Panc1 (cell line): ENCODE results near the gene LRRTM3. TPM values are rescaled to one million over a fixed set of nuclear protein-coding genes. Genes with fewer than 3 reads are reported as not detected.

Experiments used
- ATAC-seq: fragments of 200-7000 bp; cut with Tn5 transposase; 2 replicates; pipeline ENCODE4 v1.9.1; 2020; ENCODE audit warnings: mild to moderate bottlenecking, moderate library complexity
- BruUV-seq: library from RNA; stranded (reverse); fragments of 400-500 nt; replicated peaks from 2 replicates; lab custom pipeline; 2021; lab: Mats Ljungman, UMichigan
- CTCF ChIA-PET: fragments of 300-600 bp; sonication (Branson Sonifier 250); formaldehyde crosslinking; loops from one replicate; lab custom pipeline; 2022; ENCODE audit warnings: antibody characterized with exemption; lab: Charles Lee
- POLR2A ChIA-PET: fragments of 300-600 bp; sonication (Branson Sonifier 250); formaldehyde crosslinking; loops from one replicate; lab custom pipeline; 2022; ENCODE audit warnings: antibody characterized with exemption; lab: Charles Lee
- DNase-seq: peaks from one replicate; pipeline ENCODE4 v3.0.0-alpha.2; 2010; ENCODE audit warnings: low read depth, low spot score
- H3K27ac ChIP-seq: 2 replicates; pipeline ENCODE4 v1.5.1; 2011; ENCODE audit warnings: mild to moderate bottlenecking, low read length, inconsistent platforms
- H3K27me3 ChIP-seq: fragments of 200-500 bp; sonication (Bioruptor generic); 2 replicates; pipeline ENCODE4 v1.6.0; 2014; ENCODE audit warnings: low read length, inconsistent platforms; ENCODE audit not compliant: control insufficient read depth, insufficient read depth
- H3K36me3 ChIP-seq: fragments of 200-500 bp; sonication (Bioruptor generic); 2 replicates; pipeline ENCODE4 v1.5.1; 2014; ENCODE audit warnings: inconsistent platforms, mild to moderate bottlenecking, low read length, moderate library complexity; ENCODE audit not compliant: control insufficient read depth, insufficient read depth
- H3K4me1 ChIP-seq: 2 replicates; pipeline ENCODE4 v1.5.1; 2011; ENCODE audit warnings: inconsistent platforms, mild to moderate bottlenecking, low read length, moderate library complexity; ENCODE audit not compliant: control insufficient read depth, insufficient read depth
- H3K4me3 ChIP-seq, 2 experiments: 2 replicates each; pipeline ENCODE4 v1.5.1; 2011 to 2012; ENCODE audit warnings: low read depth in 2 of 2, low read length in 2 of 2, mild to moderate bottlenecking in 2 of 2, inconsistent platforms in 1 of 2, moderate library complexity in 1 of 2
- H3K9me3 ChIP-seq: fragments of 200-500 bp; sonication (Bioruptor generic); 2 replicates; pipeline ENCODE4 v1.5.1; 2014; ENCODE audit warnings: low read depth, mild to moderate bottlenecking, inconsistent platforms, low read length, moderate library complexity; ENCODE audit not compliant: control insufficient read depth, insufficient read depth
- CTCF ChIP-seq: fragments of 450-650 bp; IDR thresholded peaks from 2 replicates; pipeline ENCODE4 v1.5.1; 2017; ENCODE audit warnings: mild to moderate bottlenecking
- POLR2AphosphoS5 ChIP-seq: IDR thresholded peaks from 2 replicates; pipeline ENCODE4 v1.6.1; 2012; ENCODE audit warnings: mild to moderate bottlenecking, low read depth, low read length, moderate library complexity
- REST ChIP-seq, 2 experiments: IDR thresholded peaks; 2 replicates each; pipeline ENCODE4 v1.6.1; 2011 to 2012; ENCODE audit warnings: low read depth in 2 of 2, control low read depth in 1 of 2, low read length in 1 of 2, mild to moderate bottlenecking in 1 of 2, moderate library complexity in 1 of 2; ENCODE audit not compliant: insufficient read depth in 1 of 2
- SIN3A ChIP-seq: IDR thresholded peaks from 2 replicates; pipeline ENCODE4 v1.6.1; 2012; ENCODE audit warnings: low read depth, mild to moderate bottlenecking, low read length, moderate library complexity, borderline replicate concordance; ENCODE audit not compliant: insufficient read depth
- TCF7L2 ChIP-seq: IDR thresholded peaks from 2 replicates; pipeline ENCODE4 v1.6.1; 2011; ENCODE audit warnings: mild to moderate bottlenecking, low read depth, low read length, inconsistent platforms
- in situ Hi-C: cut with HindIII; loops from 2 replicates; pipeline ENCODE4 v1.10.0; 2016; ENCODE audit warnings: low sequenced_read_pairs, low pct_unique_long_range_greater_than_20kb
- intact Hi-C: fragments of 100-400 bp; cut with micrococcal nuclease; formaldehyde crosslinking; loops from one replicate; pipeline ENCODE4 v1.10.0; 2022; ENCODE audit not compliant: unreplicated experiment
- total RNA-seq: library from RNA; stranded (reverse); gene quantifications from one replicate; pipeline ENCODE4 v1.2.1, GENCODE V29; 2021; ENCODE audit not compliant: unreplicated experiment

The LRRTM3 gene
- total RNA-seq, 1 experiment from 2014 or later, result 0.10 TPM

- Histone ChIP-seq H3K27me3 (no peaks in the 10 kb centered on the region), H3K9me3 (no peaks in the 10 kb centered on the region), H3K36me3 (no peaks in the 10 kb centered on the region), H3K4me3 (no peak overlapping the region), H3K27ac (no peak overlapping the region), H3K4me1 (no peaks in the 10 kb centered on the region)
- ATAC-seq, result no peak
- intact Hi-C loops (no loop called here), in situ Hi-C loops (no loop called here)
- POLR2A ChIA-PET, result no interaction called here
- BruUV-seq, result no TSS peak
- DNase-seq, result no peak
- TF ChIP-seq TCF7L2, result no peak
- CTCF ChIA-PET, result no interaction called here
Observed at GRCh38 chr10:67033878-67034277, 108.0 kb downstream of the LRRTM3 start.

- intact Hi-C loops, result no loop called here
- in situ Hi-C loops, result no loop called here
- no peaks in the 10 kb centered on the region for H3K9me3 ChIP-seq
- no peak overlapping the region for H3K4me3 ChIP-seq
- no peaks in the 10 kb centered on the region for H3K27me3 ChIP-seq
- DNase-seq (no peak), ATAC-seq (no peak)
- no TSS peak for BruUV-seq
- no peaks in the 10 kb centered on the region for H3K36me3 ChIP-seq
- TF ChIP-seq CTCF (no peak), SIN3A (no peak), TCF7L2 (no peak), REST (IDR thresholded peaks at IDR 0.05; ENCODE audit: insufficient read depth in 1 of 2, low read depth in 2 of 2, low read length in 1 of 2) (no peak), POLR2AphosphoS5 (no peak)
- ChIA-PET CTCF (no interaction called here), POLR2A (interaction anchor here (0.7 kb wide), 1 partner anchor 90 kb away, joined by 7 read pairs; no protein-coding TSS in a partner anchor)
- H3K4me1 ChIP-seq, result no peaks in the 10 kb centered on the region
- no peak overlapping the region for H3K27ac ChIP-seq
Observed at GRCh38 chr10:67036808-67037207, 111.0 kb downstream of the LRRTM3 start.

GRCh38 chr10:67043041-67043440, 117.2 kb downstream of the LRRTM3 start:
- CTCF ChIA-PET, result no interaction called here
- POLR2A ChIA-PET, result no interaction called here
- no peak for DNase-seq
- H3K4me3 ChIP-seq, result no peak overlapping the region
- TF ChIP-seq SIN3A (no peak), REST (IDR thresholded peaks at IDR 0.05; ENCODE audit: insufficient read depth in 1 of 2, low read depth in 2 of 2, low read length in 1 of 2) (no peak), TCF7L2 (no peak), POLR2AphosphoS5 (no peak), CTCF (no peak)
- no peaks in the 10 kb centered on the region for H3K9me3 ChIP-seq
- BruUV-seq, result no TSS peak
- no peaks in the 10 kb centered on the region for H3K4me1 ChIP-seq
- no peak for ATAC-seq
- in situ Hi-C loops (no loop called here), intact Hi-C loops (no loop called here)
- H3K27ac ChIP-seq, result no peak overlapping the region
- H3K36me3 ChIP-seq, result no peaks in the 10 kb centered on the region
- H3K27me3 ChIP-seq, result no peaks in the 10 kb centered on the region
